Activated CD4-positive, CD25-positive, alpha-beta regulatory T cell (primary cell): ENCODE results near the gene CCDC171.
"Not testable (repeated sequence)": the region's sequence is repeated elsewhere in the genome, so short reads cannot be mapped to it uniquely, and the experiment has no call there.

Source experiments
- DNase-seq, 4 experiments: peaks; one replicate each; lab custom pipeline; 2025; lab: John Stamatoyannopoulos, UW

CCDC171 gene

GRCh38 chr9:15761551-15761950, 208.7 kb downstream of the CCDC171 start:
- DNase-seq, result no peak

GRCh38 chr9:15763371-15763770, 210.5 kb downstream of the CCDC171 start:
- DNase-seq, result no peak

- no peak for DNase-seq
Observed at GRCh38 chr9:15764131-15764530, 211.3 kb downstream of the CCDC171 start.

GRCh38 chr9:15769547-15769946, 216.7 kb downstream of the CCDC171 start:
- DNase-seq, result no peak

GRCh38 chr9:15778861-15779260, 226.0 kb downstream of the CCDC171 start:
- no peak for DNase-seq

- DNase-seq, result no peak
Observed at GRCh38 chr9:15782106-15782505, 229.3 kb downstream of the CCDC171 start.

GRCh38 chr9:15785584-15785983, 232.7 kb downstream of the CCDC171 start:
- no peak for DNase-seq

GRCh38 chr9:15786616-15787015, 233.8 kb downstream of the CCDC171 start:
- no peak for DNase-seq

- not testable (repeated sequence) for DNase-seq
Observed at GRCh38 chr9:15810219-15810899, 257.5 kb downstream of the CCDC171 start.

- no peak for DNase-seq
Observed at GRCh38 chr9:15813076-15813475, 260.2 kb downstream of the CCDC171 start.

- no peak for DNase-seq
Observed at GRCh38 chr9:15824310-15824709, 271.5 kb downstream of the CCDC171 start.

GRCh38 chr9:15831384-15831783, 278.5 kb downstream of the CCDC171 start:
- no peak for DNase-seq

- no peak for DNase-seq
Observed at GRCh38 chr9:15834541-15834940, 281.7 kb downstream of the CCDC171 start.

- no peak for DNase-seq
Observed at GRCh38 chr9:15837079-15837679, 284.3 kb downstream of the CCDC171 start.

GRCh38 chr9:15842051-15842450, 289.2 kb downstream of the CCDC171 start:
- no peak for DNase-seq

- DNase-seq, result no peak
Observed at GRCh38 chr9:15843316-15843715, 290.5 kb downstream of the CCDC171 start.

- DNase-seq, result no peak
Observed at GRCh38 chr9:15843931-15844330, 291.1 kb downstream of the CCDC171 start.

- DNase-seq, result no peak
Observed at GRCh38 chr9:15846611-15847010, 293.8 kb downstream of the CCDC171 start.

GRCh38 chr9:15849871-15850270, 297.0 kb downstream of the CCDC171 start:
- no peak for DNase-seq

GRCh38 chr9:15851766-15852165, 298.9 kb downstream of the CCDC171 start:
- DNase-seq, result no peak

GRCh38 chr9:15856591-15856990, 303.7 kb downstream of the CCDC171 start:
- no peak for DNase-seq

- no peak for DNase-seq
Observed at GRCh38 chr9:15867334-15867733, 314.5 kb downstream of the CCDC171 start.

- DNase-seq, result no peak
Observed at GRCh38 chr9:15867988-15868387, 315.1 kb downstream of the CCDC171 start.
